HUES6 (cell line): ENCODE measurements around the gene TMC7.

Source experiments
- H3K27ac ChIP-seq: 2 replicates; pipeline ENCODE4 v1.7.0; 2013; ENCODE audit warnings: low read depth, mild to moderate bottlenecking, low read length, inconsistent platforms
- H3K27me3 ChIP-seq: 2 replicates; pipeline ENCODE4 v1.6.1; 2013; ENCODE audit warnings: low read length; ENCODE audit not compliant: control insufficient read depth, insufficient read depth
- H3K36me3 ChIP-seq: 2 replicates; pipeline ENCODE4 v1.6.1; 2013; ENCODE audit warnings: low read length; ENCODE audit not compliant: control insufficient read depth, insufficient read depth
- H3K4me1 ChIP-seq: 2 replicates; pipeline ENCODE4 v1.6.1; 2013; ENCODE audit warnings: low read length; ENCODE audit not compliant: control insufficient read depth, insufficient read depth
- H3K4me3 ChIP-seq: 2 replicates; pipeline ENCODE4 v1.5.1; 2013; ENCODE audit warnings: low read depth, low read length
- H3K9ac ChIP-seq: one replicate; pipeline ENCODE4 v1.6.1; 2013; ENCODE audit warnings: mild to moderate bottlenecking, low read length
- H3K9me3 ChIP-seq: 2 replicates; pipeline ENCODE4 v1.6.1; 2013; ENCODE audit warnings: low read depth, low read length; ENCODE audit not compliant: control insufficient read depth, insufficient read depth

The TMC7 gene

GRCh38 chr16:19005561-19006445 lies 22.1 kb downstream of the TMC7 start:
- Histone ChIP-seq H3K36me3 (peaks cover 11% of the 10 kb centered on the region), H3K4me1 (peaks cover 17% of the 10 kb centered on the region), H3K27ac (0 out of 2 replicates have a peak overlapping the region, but pooled peaks have one; percentile 26), H3K9me3 (peaks cover 8% of the 10 kb centered on the region), H3K27me3 (no peaks in the 10 kb centered on the region), H3K4me3 (no peak overlapping the region), H3K9ac (peak overlapping the region; percentile 31)

GRCh38 chr16:19006446-19007315 lies 22.9 kb downstream of the TMC7 start:
- Histone ChIP-seq H3K27ac (no peak overlapping the region), H3K9me3 (peaks cover 10% of the 10 kb centered on the region), H3K9ac (no peak overlapping the region)

GRCh38 chr16:19008245-19009169 lies 24.8 kb downstream of the TMC7 start:
- Histone ChIP-seq H3K27me3 (no peaks in the 10 kb centered on the region), H3K9me3 (peaks cover 8% of the 10 kb centered on the region), H3K4me3 (no peak overlapping the region), H3K4me1 (peaks cover 17% of the 10 kb centered on the region), H3K27ac (no peak overlapping the region), H3K9ac (no peak overlapping the region), H3K36me3 (peaks cover 13% of the 10 kb centered on the region)

More at GRCh38 chr16:19006446-19007315, 22.9 kb downstream of the TMC7 start:
- peaks cover 13% of the 10 kb centered on the region for H3K36me3 ChIP-seq
- H3K4me1 ChIP-seq, result peaks cover 17% of the 10 kb centered on the region
- no peaks in the 10 kb centered on the region for H3K27me3 ChIP-seq
- H3K4me3 ChIP-seq, result no peak overlapping the region

- Histone ChIP-seq H3K9ac (no peak overlapping the region), H3K36me3 (peaks cover 13% of the 10 kb centered on the region), H3K4me3 (no peak overlapping the region), H3K9me3 (peaks cover 8% of the 10 kb centered on the region), H3K4me1 (peaks cover 8% of the 10 kb centered on the region; the same call in 1 of the 2 replicates), H3K27ac (no peak overlapping the region), H3K27me3 (no peaks in the 10 kb centered on the region)
Measured at GRCh38 chr16:19011169-19011731, 27.5 kb downstream of the TMC7 start.

- Histone ChIP-seq H3K27ac (no peak overlapping the region), H3K4me1 (no peaks in the 10 kb centered on the region), H3K27me3 (no peaks in the 10 kb centered on the region), H3K4me3 (no peak overlapping the region), H3K36me3 (peaks cover 15% of the 10 kb centered on the region; the same call in 1 of the 2 replicates), H3K9me3 (peaks cover 8% of the 10 kb centered on the region), H3K9ac (no peak overlapping the region)
Measured at GRCh38 chr16:19014461-19014860, 30.7 kb downstream of the TMC7 start.

GRCh38 chr16:19017179-19017578 lies 33.4 kb downstream of the TMC7 start:
- Histone ChIP-seq H3K4me1 (no peaks in the 10 kb centered on the region), H3K27ac (no peak overlapping the region), H3K9ac (no peak overlapping the region), H3K36me3 (peaks cover 13% of the 10 kb centered on the region), H3K4me3 (no peak overlapping the region), H3K27me3 (no peaks in the 10 kb centered on the region), H3K9me3 (no peaks in the 10 kb centered on the region; the same call in 1 of the 2 replicates)

- Histone ChIP-seq H3K9me3 (no peaks in the 10 kb centered on the region; the same call in 1 of the 2 replicates), H3K27ac (no peak overlapping the region), H3K36me3 (peaks cover 16% of the 10 kb centered on the region), H3K9ac (no peak overlapping the region), H3K4me1 (no peaks in the 10 kb centered on the region), H3K27me3 (no peaks in the 10 kb centered on the region), H3K4me3 (no peak overlapping the region)
Measured at GRCh38 chr16:19020689-19021088, 37.0 kb downstream of the TMC7 start.

- no peak overlapping the region for H3K4me3 ChIP-seq
- H3K27me3 ChIP-seq, result no peaks in the 10 kb centered on the region
- H3K9me3 ChIP-seq, result no peaks in the 10 kb centered on the region; the same call in 1 of the 2 replicates
- H3K4me1 ChIP-seq, result no peaks in the 10 kb centered on the region
- H3K27ac ChIP-seq, result no peak overlapping the region
- peaks cover 11% of the 10 kb centered on the region for H3K36me3 ChIP-seq
- H3K9ac ChIP-seq, result no peak overlapping the region
Measured at GRCh38 chr16:19021747-19022146, 38.0 kb downstream of the TMC7 start.

GRCh38 chr16:19027416-19027815 lies 43.7 kb downstream of the TMC7 start:
- Histone ChIP-seq H3K9ac (no peak overlapping the region), H3K4me3 (no peak overlapping the region)

GRCh38 chr16:19029980-19030379 lies 46.2 kb downstream of the TMC7 start:
- no peak overlapping the region for H3K27ac ChIP-seq

More at GRCh38 chr16:19027416-19027815, 43.7 kb downstream of the TMC7 start:
- Histone ChIP-seq H3K27ac (no peak overlapping the region), H3K27me3 (no peaks in the 10 kb centered on the region), H3K9me3 (no peaks in the 10 kb centered on the region), H3K4me1 (no peaks in the 10 kb centered on the region), H3K36me3 (peaks cover 8% of the 10 kb centered on the region)

More at GRCh38 chr16:19029980-19030379, 46.2 kb downstream of the TMC7 start:
- Histone ChIP-seq H3K36me3 (peaks cover 5% of the 10 kb centered on the region; the same call in 1 of the 2 replicates), H3K9ac (no peak overlapping the region), H3K4me3 (no peak overlapping the region), H3K27me3 (no peaks in the 10 kb centered on the region), H3K9me3 (no peaks in the 10 kb centered on the region), H3K4me1 (no peaks in the 10 kb centered on the region)
